K562 (cell line): ENCODE measurements around the gene SNX33. TPM values are rescaled to one million over a fixed set of nuclear protein-coding genes. Genes with fewer than 3 reads are reported as not detected.

Experiments
- ATAC-seq: fragments of 200-7000 bp; cut with Tn5 transposase; 3 replicates; pipeline ENCODE4 v1.9.1; 2020; ENCODE audit warnings: moderate library complexity
- BruUV-seq: library from RNA; stranded (reverse); fragments of 400-500 nt; replicated peaks from 2 replicates; lab custom pipeline; 2021; lab: Mats Ljungman, UMichigan
- CTCF ChIA-PET: fragments of 300-600 bp; formaldehyde crosslinking; extraction: SDS; loops from one replicate; lab custom pipeline; 2021; ENCODE audit warnings: low intra/inter-chr PET ratio; lab: Yijun Ruan, JAX
- POLR2A ChIA-PET: fragments of 300-600, 350-650 bp; sonication (Branson Sonifier 250); formaldehyde crosslinking; extraction: SDS; loops from one replicate; lab custom pipeline; 2021; ENCODE audit warnings: antibody characterized with exemption, inconsistent platforms; lab: Yijun Ruan, JAX
- DNase-seq, 4 experiments: peaks; one replicate each; pipeline versions ENCODE4 v3.0.0 to v3.0.0-alpha.2; 2011 to 2018; ENCODE audit warnings: low spot score in 3 of 4, mixed read lengths in 3 of 4; ENCODE audit errors: extremely low read depth in 1 of 4
- FAIRE-seq: peaks from 2 replicates; lab custom pipeline; 2011; peaks lifted over from hg19 to GRCh38; lab: Jason Lieb, UNC
- H2AFZ ChIP-seq: 2 replicates; pipeline ENCODE4 v1.6.0; 2011; ENCODE audit warnings: low read depth, low read length, control low read depth, inconsistent platforms
- H3K27ac ChIP-seq: fragments of 200-600 bp; 3 replicates; pipeline ENCODE4 v1.8.0; 2011; ENCODE audit warnings: low read depth, mild to moderate bottlenecking, control low read depth, inconsistent platforms, low read length, moderate library complexity, mixed read lengths; ENCODE audit errors: extremely low read depth
- H3K27me3 ChIP-seq, 2 experiments: fragments of 300-600 bp in 1 of 2; 2 replicates in 1 of 2; 3 replicates in 1 of 2; pipeline versions ENCODE4 v1.6.0 to v1.8.0; 2011; ENCODE audit warnings: inconsistent platforms in 2 of 2, low read length in 2 of 2, mild to moderate bottlenecking in 1 of 2, mixed read lengths in 1 of 2, moderate library complexity in 1 of 2; ENCODE audit not compliant: control insufficient read depth in 2 of 2, insufficient read depth in 2 of 2
- H3K36me3 ChIP-seq: fragments of 300-600 bp; 3 replicates; pipeline ENCODE4 v1.8.0; 2011; ENCODE audit warnings: mild to moderate bottlenecking, low read length, inconsistent platforms; ENCODE audit not compliant: control insufficient read depth, insufficient read depth
- H3K4me1 ChIP-seq, 2 experiments: fragments of 200-600 bp in 1 of 2; replicated peaks in 1 of 2; 2 replicates in 1 of 2; 3 replicates in 1 of 2; pipeline versions ENCODE4 v1.5.1 to v1.8.0; 2011; ENCODE audit warnings: inconsistent platforms in 2 of 2, low read length in 2 of 2, mild to moderate bottlenecking in 1 of 2, mixed read lengths in 1 of 2, moderate library complexity in 1 of 2; ENCODE audit not compliant: control insufficient read depth in 2 of 2, insufficient read depth in 2 of 2
- H3K4me2 ChIP-seq: 2 replicates; pipeline ENCODE4 v1.6.1; 2011; ENCODE audit warnings: low read length, control low read depth, inconsistent platforms, mixed read lengths; ENCODE audit not compliant: insufficient read depth
- H3K4me3 ChIP-seq: fragments of 200-600 bp; sonication (generic), shearing (Covaris generic); 2 replicates; pipeline ENCODE4 v1.5.1; 2016; ENCODE audit warnings: control low read depth, inconsistent platforms
- H3K79me2 ChIP-seq: fragments of 200-600 bp; 3 replicates; pipeline ENCODE4 v1.8.0; 2011; ENCODE audit warnings: low read length, inconsistent platforms; ENCODE audit not compliant: control insufficient read depth, insufficient read depth
- H3K9ac ChIP-seq, 2 experiments: 2 replicates each; pipeline versions ENCODE4 v1.6.0 to v1.6.1; 2011; ENCODE audit warnings: low read depth in 2 of 2, low read length in 2 of 2, control low read depth in 1 of 2, inconsistent platforms in 1 of 2, mild to moderate bottlenecking in 1 of 2, mixed read lengths in 1 of 2; ENCODE audit not compliant: insufficient read depth in 1 of 2
- H3K9me1 ChIP-seq: one replicate; pipeline ENCODE4 v1.6.0; 2011; ENCODE audit warnings: inconsistent platforms, mild to moderate bottlenecking, low read length, moderate library complexity; ENCODE audit not compliant: control insufficient read depth, insufficient read depth
- H3K9me3 ChIP-seq: replicated peaks from 2 replicates; pipeline ENCODE4 v1.5.1; 2011; ENCODE audit warnings: low read depth, low read length, inconsistent platforms; ENCODE audit not compliant: control insufficient read depth, insufficient read depth
- H4K20me1 ChIP-seq: replicated peaks from 2 replicates; pipeline ENCODE4 v1.6.1; 2011; ENCODE audit warnings: low read length, inconsistent platforms, mixed read lengths; ENCODE audit not compliant: control insufficient read depth, insufficient read depth
- CBX2 ChIP-seq: fragments of 200-600 bp; sonication (generic); IDR thresholded peaks from one replicate; pipeline ENCODE4 v1.6.1; 2012; ENCODE audit warnings: mild to moderate bottlenecking, low read length, inconsistent platforms; ENCODE audit not compliant: insufficient read depth, poor library complexity, severe bottlenecking
- FOXJ3 ChIP-seq: sonication (generic); formaldehyde crosslinking; IDR thresholded peaks from 2 replicates; pipeline ENCODE4 v1.4.0; 2020; ENCODE audit warnings: mild to moderate bottlenecking, missing genetic modification reagents
- IRF2 ChIP-seq: sonication (generic); formaldehyde crosslinking; IDR thresholded peaks from 2 replicates; pipeline ENCODE4 v1.8.1; 2022; ENCODE audit warnings: mild to moderate bottlenecking, missing genetic modification reagents
- KLF1 ChIP-seq: fragments of 450-650 bp; IDR thresholded peaks from 2 replicates; pipeline ENCODE4 v1.6.1; 2016; ENCODE audit warnings: missing genetic modification characterization, missing compliant biosample characterization
- NONO ChIP-seq, 2 experiments: fragments of 200-400 bp in 1 of 2; fragments of 450-650 bp in 1 of 2; formaldehyde crosslinking in 1 of 2; IDR thresholded peaks; 2 replicates each; pipeline ENCODE4 v1.6.1; 2017; ENCODE audit warnings: low read depth in 2 of 2, mild to moderate bottlenecking in 2 of 2, moderate library complexity in 2 of 2, low read length in 1 of 2
- SMAD1 ChIP-seq: fragments of 150-350 bp; IDR thresholded peaks from 2 replicates; pipeline ENCODE4 v1.6.1; 2014; ENCODE audit warnings: low read length, low read depth; ENCODE audit not compliant: partially characterized antibody
- ZKSCAN8 ChIP-seq: fragments of 200-800 bp; sonication (Bioruptor generic); IDR thresholded peaks from 2 replicates; pipeline ENCODE4 v1.6.1; 2016; ENCODE audit warnings: missing genetic modification characterization, missing compliant biosample characterization
- ZNF184 ChIP-seq: sonication (generic); formaldehyde crosslinking; IDR thresholded peaks from 2 replicates; pipeline ENCODE4 v1.5.0; 2020; ENCODE audit warnings: missing genetic modification reagents
- ZNF436 ChIP-seq: fragments of 250-450, 450-650 bp; sonication (Bioruptor Pico); formaldehyde crosslinking; IDR thresholded peaks from 2 replicates; pipeline ENCODE4 v1.7.0; 2020; ENCODE audit warnings: mild to moderate bottlenecking
- WGBS: fragments of 100-300 bp; shearing (Covaris generic); methylation state at CpG from one replicate; pipeline ENCODE4 v1.1.6; 2016; ENCODE audit warnings: low coverage, mixed read lengths; ENCODE audit not compliant: insufficient coverage; ENCODE audit errors: missing lambda C conversion rate; 5-methylcytosine and 5-hydroxymethylcytosine counted together
- in situ Hi-C: fragments of 300-500 bp; cut with MboI; formaldehyde crosslinking; loops from 4 replicates; pipeline ENCODE4 v1.15.0; 2018; ENCODE audit warnings: inconsistent platforms, mixed read lengths
- intact Hi-C: fragments of 100-400 bp; cut with micrococcal nuclease; formaldehyde crosslinking; loops from 2 replicates; pipeline ENCODE4 v1.14.2; 2022
- polyA plus RNA-seq, 8 experiments: library from polyadenylated mRNA; depleted of rRNA in 4 of 8; stranded (reverse) in 5 of 8; unstranded in 3 of 8; fragments of >200 nt; fragmentation: Nextera tagmentation in 2 of 8; fragmentation: Illumina TruSeq in 1 of 8; extraction: Ambion mirVana in 2 of 8; extraction: Trizol in 1 of 8; gene quantifications; 2 replicates each; pipeline versions ENCODE4 v1.2.1 to v1.2.3, GENCODE V29; 2011 to 2014; ENCODE audit warnings: inconsistent platforms in 1 of 8, missing spikeins in 1 of 8
- total RNA-seq, 7 experiments: library from RNA; depleted of rRNA in 6 of 7; stranded (reverse); fragments of >200 nt in 6 of 7; fragmentation: Illumina TruSeq in 2 of 7; extraction: Trizol in 2 of 7; gene quantifications; 2 replicates each; pipeline versions ENCODE4 v1.2.1 to v1.2.3, GENCODE V29; 2011 to 2021; ENCODE audit warnings: low replicate concordance in 1 of 7
- TF ChIP-seq, protein P1 (sequence below): sonication (generic); formaldehyde crosslinking; IDR thresholded peaks from 2 replicates; pipeline ENCODE4 v1.4.0; 2020; ENCODE audit warnings: mild to moderate bottlenecking, missing genetic modification reagents
- TF ChIP-seq, protein P2 (sequence below): sonication (generic); formaldehyde crosslinking; IDR thresholded peaks from 2 replicates; pipeline ENCODE4 v1.8.0; 2022; ENCODE audit warnings: missing genetic modification reagents, mild to moderate bottlenecking, borderline replicate concordance

The SNX33 gene
- total and polyA plus RNA-seq, 9 of the 15 experiments (the other 6 are each of a cell fraction or from before 2014, with no cell fraction given): 1.4 to 14.1 (median 8.2) TPM

DNA sequence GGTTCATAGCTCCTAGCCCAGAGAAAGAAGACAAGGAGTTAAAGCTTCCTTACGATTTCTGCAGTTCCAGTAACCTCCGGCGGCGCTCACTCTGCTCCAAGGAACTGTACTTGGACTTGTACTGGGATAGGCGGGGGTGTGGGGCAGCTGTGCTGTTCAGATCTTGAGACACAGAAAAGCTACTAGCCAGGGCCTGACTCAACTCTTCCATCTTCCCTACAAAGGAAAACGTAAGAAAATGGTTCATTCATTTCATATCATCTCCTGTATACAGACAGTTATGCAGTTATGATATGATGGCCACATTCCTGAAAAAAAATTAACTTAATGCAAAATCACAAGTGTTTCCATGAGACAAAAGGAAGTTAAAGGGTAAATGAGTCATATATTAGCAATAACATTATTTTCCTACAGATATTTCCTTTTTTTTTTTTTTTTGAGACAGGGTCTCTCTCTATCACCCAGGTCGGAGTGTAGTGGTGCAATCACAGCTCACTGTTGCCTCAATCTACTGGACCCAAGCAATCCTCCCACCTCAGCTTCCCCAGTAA, 26.8 kb upstream of the SNX33 start:
- in situ Hi-C loops (no loop called here), intact Hi-C loops (no loop called here)
- ATAC-seq (no peak), DNase-seq (no peak), FAIRE-seq (no peak)
- H4K20me1 ChIP-seq: no peaks in the 10 kb centered on the region
- H3K9me3 ChIP-seq: no peaks in the 10 kb centered on the region
- ChIA-PET CTCF (no interaction called here), POLR2A (interaction anchor here (0.6 to 0.9 kb wide), 2 partner anchors 19 to 858 kb away, joined by 3 read pairs; no protein-coding TSS in a partner anchor)
- peaks cover 45% of the 10 kb centered on the region for H3K36me3 ChIP-seq
- no peak overlapping the region for H3K4me2 ChIP-seq
- H2AFZ ChIP-seq: no peak overlapping the region
- no peak for TF ChIP-seq ZNF184 (CRISPR knock-in tag)
- WGBS: 88% methylated on average over 7 of the region's 7 CpGs
- no peak overlapping the region for H3K4me3 ChIP-seq
- no TSS peak for BruUV-seq
- H3K9ac ChIP-seq: no peak overlapping the region
- peaks cover 13% of the 10 kb centered on the region for H3K79me2 ChIP-seq
- H3K4me1 ChIP-seq: peaks cover 0 to 12% of the 10 kb centered on the region in 2 experiments; a peak in 3 of 5 replicates
- H3K27ac ChIP-seq: no peak overlapping the region
- no peaks in the 10 kb centered on the region for H3K27me3 ChIP-seq
- H3K9me1 ChIP-seq: no peaks in the 10 kb centered on the region

DNA sequence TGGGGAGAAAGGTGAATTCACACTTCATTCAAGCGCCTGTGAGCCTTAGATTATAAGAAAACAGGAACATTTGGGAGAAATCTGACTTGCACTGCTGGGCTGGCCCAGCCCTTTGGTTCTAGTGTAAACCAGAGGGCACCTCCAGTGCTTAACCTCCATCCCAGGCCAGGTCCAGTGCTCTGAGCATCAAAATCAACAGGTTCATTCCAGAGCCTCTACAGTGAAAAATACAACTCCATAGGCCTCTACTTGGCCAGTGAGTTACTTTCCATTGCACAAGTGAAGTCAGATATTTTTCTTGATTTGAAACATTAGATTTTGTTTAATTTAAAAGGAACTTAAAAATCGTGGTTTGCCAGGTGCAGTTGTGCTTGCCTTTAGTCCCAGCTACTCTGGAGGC, 25.2 kb upstream of the SNX33 start:
- CTCF ChIA-PET: no interaction called here
- TF ChIP-seq KLF1 (tag) (no peak), NONO (IDR thresholded peaks at IDR 0.05; ENCODE audit: low read depth in 2 of 2, low read length in 1 of 2) (no peak), SMAD1 (no peak), FOXJ3 (CRISPR knock-in tag) (no peak), ZKSCAN8 (CRISPR knock-in tag) (no peak), IRF2 (no peak), ZNF436 (no peak), CBX2 (no peak)
- TF ChIP-seq, protein P1, sequence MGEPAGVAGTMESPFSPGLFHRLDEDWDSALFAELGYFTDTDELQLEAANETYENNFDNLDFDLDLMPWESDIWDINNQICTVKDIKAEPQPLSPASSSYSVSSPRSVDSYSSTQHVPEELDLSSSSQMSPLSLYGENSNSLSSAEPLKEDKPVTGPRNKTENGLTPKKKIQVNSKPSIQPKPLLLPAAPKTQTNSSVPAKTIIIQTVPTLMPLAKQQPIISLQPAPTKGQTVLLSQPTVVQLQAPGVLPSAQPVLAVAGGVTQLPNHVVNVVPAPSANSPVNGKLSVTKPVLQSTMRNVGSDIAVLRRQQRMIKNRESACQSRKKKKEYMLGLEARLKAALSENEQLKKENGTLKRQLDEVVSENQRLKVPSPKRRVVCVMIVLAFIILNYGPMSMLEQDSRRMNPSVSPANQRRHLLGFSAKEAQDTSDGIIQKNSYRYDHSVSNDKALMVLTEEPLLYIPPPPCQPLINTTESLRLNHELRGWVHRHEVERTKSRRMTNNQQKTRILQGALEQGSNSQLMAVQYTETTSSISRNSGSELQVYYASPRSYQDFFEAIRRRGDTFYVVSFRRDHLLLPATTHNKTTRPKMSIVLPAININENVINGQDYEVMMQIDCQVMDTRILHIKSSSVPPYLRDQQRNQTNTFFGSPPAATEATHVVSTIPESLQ (CRISPR knock-in tag): no peak
- TF ChIP-seq, protein P2, sequence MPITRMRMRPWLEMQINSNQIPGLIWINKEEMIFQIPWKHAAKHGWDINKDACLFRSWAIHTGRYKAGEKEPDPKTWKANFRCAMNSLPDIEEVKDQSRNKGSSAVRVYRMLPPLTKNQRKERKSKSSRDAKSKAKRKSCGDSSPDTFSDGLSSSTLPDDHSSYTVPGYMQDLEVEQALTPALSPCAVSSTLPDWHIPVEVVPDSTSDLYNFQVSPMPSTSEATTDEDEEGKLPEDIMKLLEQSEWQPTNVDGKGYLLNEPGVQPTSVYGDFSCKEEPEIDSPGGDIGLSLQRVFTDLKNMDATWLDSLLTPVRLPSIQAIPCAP: no peak
- DNase-seq: no peak
- Histone ChIP-seq H4K20me1 (no peaks in the 10 kb centered on the region), H3K36me3 (peaks cover 29% of the 10 kb centered on the region), H3K4me2 (no peak overlapping the region), H3K9me1 (no peaks in the 10 kb centered on the region), H3K9ac (peak overlapping the region in 1 of 2 experiments; percentile 68; a peak in 1 of 4 replicates), H3K79me2 (peaks cover 13% of the 10 kb centered on the region), H3K27ac (no peak overlapping the region), H3K9me3 (no peaks in the 10 kb centered on the region), H3K4me1 (peaks cover 11 to 18% of the 10 kb centered on the region in 2 experiments), H3K27me3 (no peaks in the 10 kb centered on the region), H3K4me3 (no peak overlapping the region), H2AFZ (no peak overlapping the region)
- in situ Hi-C loops: no loop called here
- BruUV-seq: no TSS peak
- WGBS: 50% methylated on average over 2 of the region's 2 CpGs
- no peak for ATAC-seq
- POLR2A ChIA-PET: no interaction called here
- intact Hi-C loops: no loop called here
- no peak for FAIRE-seq
